Left renal pelvis (tissue), 4 donors: ENCODE measurements around the gene OTOA. TPM values are rescaled to one million over a fixed set of nuclear protein-coding genes. Genes with fewer than 3 reads are reported as not detected.
"Not testable (repeated sequence)": the region's sequence is repeated elsewhere in the genome, so short reads cannot be mapped to it uniquely, and the experiment has no call there.

Source experiments
- DNase-seq, 4 donors: peaks; one replicate each; pipeline ENCODE4 v3.0.0-alpha.2; 2013; ENCODE audit warnings: low read depth in 4 of 4, low spot score in 3 of 4
- polyA plus RNA-seq, 4 donors: library from polyadenylated mRNA; unstranded; fragments of 120-200 nt; gene quantifications; one replicate each; pipeline ENCODE4 v1.2.1, GENCODE V29; 2013; ENCODE audit not compliant: insufficient read length in 4 of 4

The OTOA gene
- polyA plus RNA-seq, 4 donors: 0.13 to 0.20 (median 0.17) TPM

DNA sequence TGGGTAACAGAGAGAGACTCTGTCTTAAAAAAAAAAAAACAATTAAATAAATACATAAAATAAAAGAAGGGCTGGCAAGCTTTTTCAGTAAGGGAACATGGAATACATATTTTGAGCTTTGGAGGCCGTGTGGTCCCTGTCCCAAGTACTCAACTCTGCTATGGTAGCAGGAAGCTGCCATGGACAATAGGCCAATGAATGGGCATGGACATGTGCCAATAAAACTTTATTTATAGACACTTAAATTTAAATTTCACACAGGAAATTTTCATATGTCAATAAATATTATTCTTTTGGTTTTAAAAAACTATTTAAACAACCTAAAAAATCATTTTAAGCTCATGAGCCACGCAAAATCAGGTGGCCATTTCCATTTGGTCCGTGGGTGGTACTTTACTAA lies 3.8 kb downstream of the OTOA start:
- no peak for DNase-seq

GRCh38 chr16:21673469-21673868 lies 9.7 kb downstream of the OTOA start:
- no peak for DNase-seq

GRCh38 chr16:21674456-21674855 lies 10.7 kb downstream of the OTOA start:
- not testable (repeated sequence) for DNase-seq

DNA sequence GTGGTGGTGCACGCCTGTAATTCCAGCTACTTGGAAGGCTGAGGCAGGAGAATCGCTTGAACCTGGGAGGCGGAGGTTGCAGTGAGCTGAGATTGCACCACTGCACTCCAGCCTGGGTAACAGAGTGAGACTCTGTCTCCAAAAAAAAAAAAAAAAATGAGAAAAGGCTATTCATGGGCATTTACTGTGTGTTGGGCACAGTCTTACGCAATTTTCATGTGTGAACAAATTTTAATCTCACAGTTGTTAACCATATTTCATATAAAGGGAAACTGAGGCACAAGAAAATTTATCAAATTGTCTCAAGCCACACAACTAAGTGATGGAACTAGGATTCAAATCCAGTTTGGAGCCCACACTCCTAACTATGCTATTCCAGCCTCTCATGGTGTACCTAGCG lies 16.9 kb downstream of the OTOA start:
- not testable (repeated sequence) for DNase-seq

DNA sequence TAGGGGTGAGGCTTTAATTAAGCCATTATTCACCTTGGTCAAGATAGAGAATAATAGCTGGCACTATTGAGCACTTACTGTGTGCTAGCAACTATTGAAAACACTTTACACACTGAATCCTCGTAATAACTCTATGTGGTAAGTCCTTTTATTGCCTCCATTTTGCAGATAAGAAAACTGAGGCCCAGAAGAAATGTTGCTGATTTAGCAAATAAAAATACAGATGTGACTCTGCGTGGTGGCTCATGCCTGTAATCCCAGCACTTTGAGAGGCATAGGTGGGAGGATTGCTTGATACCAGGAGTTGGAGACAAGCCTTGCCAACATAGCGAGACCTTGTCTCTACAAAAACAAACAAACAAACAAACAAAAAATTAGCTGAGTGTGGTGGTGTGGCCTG lies 19.4 kb downstream of the OTOA start:
- no peak for DNase-seq

DNA sequence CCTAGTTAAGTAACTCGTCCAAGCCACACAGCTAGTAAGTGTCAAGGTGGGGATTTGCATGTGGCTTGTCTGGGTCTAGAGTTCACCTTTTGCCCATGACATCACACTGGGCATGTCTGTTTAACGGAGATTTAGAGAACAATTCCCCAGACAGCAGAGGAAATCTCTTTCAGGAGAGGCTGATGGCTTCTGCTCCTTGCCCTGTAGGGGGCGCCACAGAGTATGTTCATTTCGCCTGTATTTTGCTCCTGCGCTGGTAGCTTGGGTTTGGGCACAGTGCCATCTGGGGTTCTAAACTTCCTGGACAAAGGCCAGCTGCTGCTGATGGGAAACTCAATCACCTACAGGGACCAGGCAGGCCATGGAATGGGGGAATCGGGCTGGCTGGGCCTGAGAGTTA lies 20.4 kb downstream of the OTOA start:
- no peak for DNase-seq

- no peak for DNase-seq
Observed at GRCh38 chr16:21685034-21685455, 21.3 kb downstream of the OTOA start.

GRCh38 chr16:21689107-21689506 lies 25.3 kb downstream of the OTOA start:
- DNase-seq: no peak

DNA sequence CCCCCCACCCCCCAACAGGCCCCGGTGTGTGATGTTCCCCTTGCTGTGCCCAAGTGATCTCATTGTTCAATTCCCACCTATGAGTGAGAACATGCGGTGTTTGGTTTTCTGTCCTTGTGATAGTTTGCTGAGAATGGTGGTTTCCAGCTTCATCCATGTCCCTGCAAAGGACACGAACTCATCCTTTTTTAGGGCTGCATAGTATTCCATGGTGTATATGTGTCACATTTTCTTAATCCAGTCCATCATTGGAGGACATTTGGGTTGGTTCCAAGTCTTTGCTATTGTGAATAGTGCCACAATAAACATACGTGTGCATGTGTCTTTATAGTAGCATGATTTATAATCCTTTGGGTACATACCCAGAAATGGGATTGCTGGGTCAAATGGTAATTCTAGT lies 27.2 kb downstream of the OTOA start:
- not testable (repeated sequence) for DNase-seq

DNA sequence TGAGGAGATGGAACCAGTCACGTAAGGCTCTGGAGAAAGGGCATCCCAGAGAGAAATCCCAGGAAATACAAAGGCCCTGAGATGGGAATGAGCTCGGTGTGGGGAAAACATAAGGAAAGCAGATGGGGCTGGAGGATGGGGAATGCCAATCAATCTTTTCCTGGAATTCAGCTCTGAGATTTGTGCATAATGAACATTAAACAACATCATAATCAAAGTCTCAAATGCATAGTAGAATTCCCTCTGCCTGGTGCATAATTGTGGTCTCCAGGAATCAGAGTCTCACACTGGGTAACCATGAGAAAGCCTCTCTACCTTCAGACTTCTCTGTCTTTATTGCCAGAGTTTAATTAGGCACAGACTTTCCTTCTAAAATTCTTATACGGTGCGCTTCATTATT lies 30.8 kb downstream of the OTOA start:
- no peak for DNase-seq

GRCh38 chr16:21697032-21697431 lies 33.3 kb downstream of the OTOA start:
- DNase-seq: no peak

- DNase-seq: no peak
Observed at GRCh38 chr16:21698169-21699032, 34.6 kb downstream of the OTOA start.

GRCh38 chr16:21701271-21701670 lies 37.5 kb downstream of the OTOA start:
- DNase-seq: no peak

- no peak for DNase-seq
Observed at GRCh38 chr16:21702276-21702675, 38.5 kb downstream of the OTOA start.

DNA sequence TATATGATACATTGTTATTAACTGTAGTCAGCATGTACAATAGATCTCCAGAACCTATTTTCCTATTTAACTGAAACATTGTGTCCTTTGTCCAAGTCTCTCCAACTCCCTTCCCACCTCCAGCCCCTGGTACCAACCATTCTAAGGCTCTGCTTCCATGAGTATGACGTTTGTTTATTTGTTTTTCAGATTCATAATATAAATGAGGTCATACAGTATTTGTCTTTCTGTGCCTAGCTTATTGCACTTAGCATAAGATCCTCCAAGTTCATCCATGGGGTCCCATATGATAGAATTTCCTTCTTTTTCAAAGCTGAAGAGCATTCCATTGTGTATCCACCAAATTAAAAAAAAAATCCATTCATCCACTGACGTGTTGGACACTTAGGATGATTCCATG lies 39.4 kb downstream of the OTOA start:
- DNase-seq: no peak

- no peak for DNase-seq
Observed at GRCh38 chr16:21703589-21704174, 39.9 kb downstream of the OTOA start.

GRCh38 chr16:21704266-21704665 lies 40.5 kb downstream of the OTOA start:
- DNase-seq: no peak

- no peak for DNase-seq
Observed at GRCh38 chr16:21704733-21705132, 41.0 kb downstream of the OTOA start.

DNA sequence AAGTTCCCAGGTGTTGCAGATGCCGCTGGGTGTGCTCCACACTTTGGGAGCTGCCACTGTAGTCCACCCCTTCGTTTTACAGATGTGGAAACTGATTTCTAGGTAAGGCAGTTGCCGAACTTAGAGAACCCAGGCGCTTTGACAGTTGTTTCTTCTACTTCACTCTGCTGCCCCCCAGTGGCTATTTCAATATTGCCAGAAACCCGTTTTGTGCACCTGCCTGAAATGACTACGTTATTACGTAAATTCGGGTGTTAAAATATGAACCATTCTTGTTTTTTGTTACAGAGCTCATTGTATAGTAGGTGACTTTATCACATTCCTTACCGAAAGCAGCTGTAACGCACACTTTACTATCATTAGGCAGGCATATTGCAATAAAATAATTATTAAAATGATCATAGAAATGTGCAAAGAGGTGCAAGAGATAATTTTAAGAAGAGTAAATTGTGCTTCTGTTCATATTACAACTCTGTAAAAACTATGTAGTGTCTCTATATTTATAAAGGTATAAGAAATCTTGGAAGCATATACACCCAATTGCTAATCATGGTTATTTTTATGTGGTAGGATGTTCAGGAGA lies 44.9 kb downstream of the OTOA start:
- DNase-seq: peak; percentile 8 to 54 (median 42)

DNA sequence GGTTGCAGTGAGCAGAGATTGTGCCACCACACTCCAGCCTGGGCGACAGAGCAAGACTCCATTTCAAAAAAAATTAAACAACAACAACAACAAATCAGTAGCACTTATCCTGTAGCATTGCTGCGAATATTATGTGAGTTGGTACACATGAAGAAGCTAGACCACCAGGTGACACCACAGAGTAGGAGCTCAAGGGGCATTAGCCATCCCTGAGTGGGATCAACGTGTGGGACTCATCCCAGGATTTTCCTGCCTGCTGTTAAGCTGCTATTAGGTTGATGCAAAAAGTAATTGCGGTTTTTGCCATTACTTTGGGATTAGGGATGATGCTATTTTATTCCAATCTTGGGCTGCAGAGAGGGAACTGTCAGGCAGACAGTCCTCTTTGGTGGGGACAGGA lies 47.2 kb downstream of the OTOA start:
- DNase-seq: no peak

DNA sequence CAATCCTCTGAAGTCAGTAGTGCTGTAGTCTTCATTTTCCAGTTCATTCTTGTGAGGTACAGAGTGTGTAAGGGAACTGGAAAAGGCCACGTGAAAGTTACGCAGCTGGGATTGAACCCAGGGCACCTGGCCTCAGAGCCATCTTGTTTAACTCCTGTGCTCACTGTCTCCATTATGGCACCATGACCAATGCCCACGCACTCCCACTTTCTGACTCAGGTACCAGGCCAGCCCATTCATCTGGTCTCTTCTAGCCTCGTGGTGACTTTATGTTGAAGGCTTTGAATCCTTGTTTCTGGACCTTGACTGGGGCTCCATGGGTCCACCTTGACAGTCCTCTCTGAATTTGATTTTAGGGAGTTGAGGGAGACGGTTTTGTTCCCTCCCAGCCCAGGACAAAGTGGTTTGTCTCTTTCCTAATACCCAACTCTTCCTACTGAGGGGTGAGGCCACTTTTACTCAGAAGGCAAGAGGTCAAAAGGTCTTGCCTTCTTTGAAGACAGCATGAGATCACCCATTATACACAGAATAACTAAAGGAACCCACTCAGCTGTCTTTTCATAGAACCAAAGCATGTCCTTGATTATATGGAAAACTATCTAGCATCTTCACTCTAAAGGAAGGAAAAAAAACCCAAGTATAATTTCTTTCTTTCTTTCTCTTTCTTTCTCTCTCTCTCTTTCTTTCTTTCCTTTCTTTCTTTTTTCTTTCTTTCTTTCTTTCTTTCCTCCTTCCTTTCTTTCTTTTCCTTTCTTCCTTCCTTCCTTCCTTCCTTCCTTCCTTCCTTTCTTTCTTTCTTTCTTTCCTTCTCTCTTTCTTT lies 50.0 kb downstream of the OTOA start:
- DNase-seq: no peak
